IPS-NIHi7 (cell line): ENCODE results near the gene ANKRD55.
"Not testable (repeated sequence)": the region's sequence is repeated elsewhere in the genome, so short reads cannot be mapped to it uniquely, and the experiment has no call there.

ENCODE experiments used
- DNase-seq: peaks from one replicate; pipeline ENCODE4 v3.0.0; 2012; ENCODE audit warnings: mixed read lengths; ENCODE audit errors: extremely low spot score

Gene ANKRD55

DNA sequence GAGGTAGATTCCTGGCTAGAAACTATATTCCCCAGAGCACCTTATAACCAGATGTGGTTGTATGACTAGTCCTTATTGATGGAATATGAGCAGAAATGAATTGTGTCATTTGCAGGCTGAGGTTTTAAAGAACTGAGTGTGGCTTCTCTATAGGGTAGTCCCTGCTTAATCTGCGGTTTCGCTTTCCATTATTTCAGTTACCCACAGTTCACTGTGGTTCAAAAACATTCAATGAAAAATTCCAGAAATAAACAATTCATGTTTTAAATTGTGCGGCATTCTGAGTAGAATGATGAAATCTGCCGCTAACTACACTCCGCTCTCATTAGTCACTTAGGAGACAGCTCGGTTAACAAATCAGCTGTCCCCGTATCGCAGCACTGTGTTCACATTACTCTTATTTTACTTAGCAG is 65.1 kb downstream of the ANKRD55 start:
- no peak for DNase-seq

DNA sequence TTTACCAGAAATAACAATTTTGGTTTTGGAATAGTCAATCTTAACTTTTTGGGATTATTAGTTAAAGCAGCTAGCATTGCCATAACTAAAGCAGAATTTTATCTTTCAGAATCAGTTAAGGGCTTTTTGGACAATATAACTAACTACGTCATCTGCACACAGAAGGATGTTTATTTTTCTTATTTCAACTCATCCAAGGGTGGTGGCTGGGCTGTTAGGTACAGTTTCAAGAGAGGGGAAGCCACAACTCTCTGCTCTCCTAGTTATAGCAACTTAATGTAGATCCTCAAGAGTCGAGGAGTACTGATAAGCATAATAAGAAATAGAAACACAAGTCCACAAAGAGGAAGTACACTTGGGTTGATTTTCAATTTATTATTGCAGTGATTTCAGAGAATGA is 65.6 kb downstream of the ANKRD55 start:
- no peak for DNase-seq

DNA sequence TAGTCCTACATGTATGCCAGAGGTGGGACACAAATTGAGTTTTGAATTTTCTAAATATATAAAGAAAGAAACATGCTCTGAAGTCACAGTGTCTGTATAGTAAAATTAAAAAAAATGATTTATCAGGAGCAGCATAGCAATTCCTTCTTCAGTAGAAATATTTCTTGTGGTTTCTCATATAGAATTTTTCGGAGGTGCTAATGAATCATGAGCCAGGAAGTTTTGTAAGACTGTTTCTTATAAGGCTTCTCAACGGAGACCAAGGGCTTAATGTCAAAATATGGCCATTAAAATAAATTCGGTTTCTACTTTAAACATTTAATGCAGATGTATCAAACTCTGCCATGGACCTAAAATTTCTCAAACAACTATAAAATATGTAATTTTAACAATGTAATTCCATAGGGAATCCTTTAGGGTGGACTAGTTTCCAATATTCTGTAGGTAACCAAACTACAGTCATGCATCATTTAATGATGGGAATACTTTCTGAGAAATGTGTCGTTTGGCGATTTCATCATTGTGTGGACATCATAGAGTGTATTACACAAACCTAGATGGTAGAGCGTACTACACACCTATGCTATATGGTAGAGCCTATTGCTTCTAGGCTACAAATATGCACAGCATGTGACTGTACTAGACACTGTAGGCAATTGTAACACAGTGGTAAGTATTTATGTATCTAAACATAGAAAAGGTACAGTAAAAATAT is 66.3 kb downstream of the ANKRD55 start:
- DNase-seq: no peak

DNA sequence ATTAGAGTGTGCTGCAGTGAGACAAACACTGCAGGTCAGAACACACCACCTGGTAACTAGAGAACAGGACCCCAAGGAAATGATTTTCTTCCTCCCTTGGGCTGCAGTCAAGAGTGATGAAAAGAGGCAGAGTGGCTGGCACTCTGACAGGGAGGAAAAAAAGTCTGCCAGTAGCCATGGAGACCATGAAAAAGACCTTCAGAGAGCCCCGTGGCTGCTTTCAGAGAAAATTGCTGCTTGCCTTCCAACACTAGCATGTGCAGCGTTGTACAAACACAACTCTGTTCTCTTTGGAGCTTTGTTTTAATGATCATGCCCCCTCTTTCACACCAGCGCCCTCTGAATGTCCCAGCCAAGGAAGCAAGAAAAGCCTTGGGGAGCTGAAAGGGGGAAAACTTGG is 68.8 kb downstream of the ANKRD55 start:
- DNase-seq: no peak

DNA sequence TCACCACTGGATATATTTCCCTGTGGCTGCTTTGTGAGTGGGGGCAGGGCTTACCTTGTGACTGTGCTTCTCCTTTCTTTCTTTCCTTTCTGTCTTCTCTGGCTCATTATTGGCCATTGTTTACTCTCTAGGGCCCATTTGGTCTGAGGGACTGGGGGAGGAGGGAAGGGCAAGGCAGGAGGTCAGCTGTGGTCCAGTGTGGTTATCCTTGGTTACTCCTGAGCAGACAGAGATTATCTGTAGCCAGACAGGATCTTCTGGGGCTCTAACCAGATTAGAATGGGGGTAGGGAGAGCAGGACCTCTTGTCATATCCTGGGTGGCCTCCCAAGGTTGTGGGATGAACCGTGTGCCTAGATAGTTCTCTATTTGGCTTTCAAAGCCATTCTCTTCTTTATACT is 71.2 kb downstream of the ANKRD55 start:
- DNase-seq: no peak

DNA sequence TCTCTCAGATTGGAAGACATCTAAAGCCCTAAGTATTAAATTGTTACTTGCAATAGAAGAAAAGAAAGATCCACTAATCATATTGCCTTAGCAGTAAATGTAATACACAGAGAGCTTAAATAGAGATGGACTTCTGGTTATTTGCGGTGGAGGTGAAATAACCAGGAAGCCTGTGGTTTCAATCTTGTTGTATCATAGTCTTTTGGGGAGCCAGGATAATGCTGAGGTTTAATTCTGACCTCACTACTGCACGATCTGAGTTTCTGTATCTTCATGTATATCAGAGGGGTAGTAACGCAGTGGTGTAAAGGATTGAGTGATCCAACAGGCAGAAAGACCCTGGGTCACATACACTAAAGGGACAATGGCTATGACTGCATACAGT is 71.7 kb downstream of the ANKRD55 start:
- DNase-seq: no peak

DNA sequence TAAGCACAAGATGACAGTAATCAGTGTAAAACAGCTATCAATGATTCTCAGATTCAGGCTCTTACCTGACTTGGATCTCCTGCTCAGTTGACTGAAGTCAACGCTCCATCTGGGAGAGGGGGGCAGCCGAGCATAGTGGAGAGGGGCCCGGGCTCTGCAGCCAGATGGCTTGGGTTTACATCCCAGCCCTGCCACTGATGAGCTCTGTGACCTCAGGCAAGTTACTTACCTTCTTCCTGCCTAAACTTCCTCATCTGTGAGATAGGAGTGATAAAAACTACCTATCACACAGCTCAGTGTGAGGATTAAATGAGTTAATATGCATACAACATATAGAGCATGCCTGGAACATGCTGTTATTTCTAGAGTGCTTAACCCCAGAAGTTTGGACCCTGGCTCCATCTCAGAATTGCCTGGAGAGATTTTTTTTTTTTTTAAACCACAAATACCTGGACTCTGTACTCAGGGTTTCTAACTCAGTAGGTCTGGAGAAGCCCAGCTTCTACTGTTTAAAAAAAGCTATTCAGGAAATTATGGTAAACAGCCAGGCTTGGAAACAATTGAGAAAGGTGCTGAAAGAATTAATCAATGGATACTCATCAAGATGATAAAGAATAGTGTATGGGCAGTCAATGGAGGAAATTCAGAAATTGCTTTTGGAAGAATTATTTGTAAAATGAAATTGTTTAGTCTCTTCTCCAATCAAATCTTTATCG is 72.2 kb downstream of the ANKRD55 start:
- DNase-seq: no peak

DNA sequence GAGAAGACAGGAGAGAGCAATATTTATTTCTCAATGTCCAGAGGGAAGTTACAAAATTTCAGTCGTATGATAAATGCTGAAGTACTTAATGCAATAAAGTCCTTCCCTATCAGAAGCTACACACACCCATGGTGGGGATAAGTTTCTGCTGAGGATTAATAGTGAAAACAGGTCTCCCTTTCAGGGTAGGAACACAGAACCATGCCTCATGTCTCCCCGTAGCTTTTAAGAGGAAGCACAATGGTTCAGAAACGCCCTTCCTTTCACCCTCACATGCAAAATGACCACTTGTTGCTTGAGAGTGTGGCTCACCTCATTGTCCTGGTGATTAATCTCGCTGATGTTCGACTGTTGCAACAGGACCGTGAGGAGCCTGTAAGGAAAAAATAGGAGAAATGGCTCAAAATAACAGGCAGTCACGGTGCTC is 73.6 kb downstream of the ANKRD55 start:
- no peak for DNase-seq

DNA sequence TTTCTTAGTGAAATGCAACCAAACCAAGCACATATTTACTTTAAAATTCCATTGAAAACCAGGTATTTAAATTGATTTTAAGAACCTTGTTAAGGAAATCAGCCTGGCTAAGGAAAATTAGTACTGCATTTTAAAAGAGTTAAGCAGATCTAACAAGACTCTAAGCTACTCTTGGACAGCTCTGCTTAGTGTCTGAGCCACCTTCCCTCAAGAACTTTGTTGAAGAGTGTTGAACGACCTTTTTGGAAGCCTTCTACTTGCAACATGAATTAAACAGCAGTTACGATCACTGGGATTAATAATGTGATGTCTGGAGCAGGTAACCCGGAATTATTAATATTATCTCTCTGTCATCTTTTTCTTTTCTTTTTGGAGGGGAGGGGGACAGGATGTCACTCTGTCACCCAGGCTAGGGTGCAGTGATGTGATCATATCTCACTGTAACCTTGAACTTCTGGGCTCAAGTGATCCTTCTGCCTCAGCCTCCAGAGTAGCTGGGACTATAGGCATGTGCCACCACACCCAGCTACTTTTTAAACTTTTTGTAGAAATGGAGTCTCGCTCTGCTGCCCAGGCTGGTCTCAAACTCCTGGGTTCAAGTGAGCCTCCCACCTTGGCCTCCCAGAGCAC is 74.7 kb downstream of the ANKRD55 start:
- no peak for DNase-seq

DNA sequence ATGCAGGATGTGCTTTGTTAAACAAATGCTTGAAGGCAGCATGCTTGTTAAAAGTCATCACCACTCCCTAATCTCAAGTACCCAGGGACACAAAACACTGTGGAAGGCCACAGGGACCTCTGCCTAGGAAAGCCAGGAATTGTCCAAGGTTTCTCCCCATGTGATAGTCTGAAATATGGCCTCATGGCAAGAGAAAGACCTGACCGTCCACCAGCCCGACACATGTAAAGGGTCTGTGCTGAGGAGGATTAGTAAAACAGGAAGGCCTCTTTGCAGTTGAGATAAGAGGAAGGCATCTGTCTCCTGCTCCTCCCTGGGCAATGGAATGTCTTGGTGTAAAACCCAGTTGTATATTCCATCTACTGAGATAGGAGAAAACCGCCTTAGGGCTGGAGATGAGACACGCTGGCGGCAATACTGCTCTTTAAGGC is 75.9 kb downstream of the ANKRD55 start:
- DNase-seq: not testable (repeated sequence)

DNA sequence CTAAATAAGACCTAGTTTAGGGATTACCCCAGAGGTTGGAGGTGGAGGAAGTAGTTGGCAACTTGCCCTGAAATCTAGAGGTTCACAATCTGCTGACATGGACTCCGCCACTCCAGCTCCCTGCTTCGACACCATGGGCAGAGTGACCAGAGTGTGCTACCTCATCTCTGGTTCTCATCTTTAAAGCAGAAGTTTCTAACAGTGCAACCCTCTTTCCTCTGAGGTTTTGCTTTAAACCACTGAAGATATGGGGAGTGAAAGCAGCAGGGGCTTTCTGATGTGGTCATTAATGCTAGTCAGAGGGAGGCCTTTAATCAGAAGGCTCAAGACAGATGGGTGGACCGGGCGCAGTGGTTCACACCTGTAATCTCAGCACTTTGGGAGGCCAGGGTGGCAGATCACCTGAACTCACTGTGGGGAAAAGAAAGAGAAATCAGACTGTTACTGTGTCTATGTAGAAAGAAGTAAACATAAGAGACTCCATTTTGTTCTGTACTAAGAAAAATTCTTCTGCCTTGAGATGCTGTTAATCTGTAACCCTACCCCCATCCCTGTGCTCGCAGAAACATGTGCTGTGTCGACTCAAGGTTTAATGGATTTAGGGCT is 76.4 kb downstream of the ANKRD55 start:
- not testable (repeated sequence) for DNase-seq

DNA sequence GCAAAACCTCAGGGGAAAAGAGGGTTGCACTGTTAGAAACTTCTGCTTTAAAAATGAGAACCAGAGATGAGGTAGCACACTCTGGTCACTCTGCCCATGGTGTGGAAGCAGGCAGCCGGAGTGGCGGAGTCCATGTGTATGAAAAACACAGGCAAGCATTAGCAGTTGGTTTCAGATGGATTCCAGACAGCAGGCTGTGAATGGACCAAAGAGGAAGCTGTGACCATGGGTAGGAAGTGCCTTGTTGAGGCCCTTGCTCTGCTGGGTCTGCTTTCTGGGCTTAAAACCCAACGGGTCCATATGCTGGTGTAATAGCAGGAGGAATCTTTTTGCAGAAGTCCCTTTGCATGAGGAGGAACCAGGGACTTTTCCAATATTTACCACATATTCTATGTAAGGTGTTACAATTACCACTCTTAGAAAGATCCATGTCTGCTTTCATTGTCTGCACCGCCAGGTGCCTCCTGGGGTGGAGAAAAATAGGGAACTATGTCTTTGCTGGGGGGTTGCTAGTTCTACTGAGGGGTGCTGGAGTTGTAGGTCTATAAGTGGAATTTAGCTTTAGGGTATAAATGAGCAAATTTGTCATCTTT is 77.0 kb downstream of the ANKRD55 start:
- DNase-seq: no peak

DNA sequence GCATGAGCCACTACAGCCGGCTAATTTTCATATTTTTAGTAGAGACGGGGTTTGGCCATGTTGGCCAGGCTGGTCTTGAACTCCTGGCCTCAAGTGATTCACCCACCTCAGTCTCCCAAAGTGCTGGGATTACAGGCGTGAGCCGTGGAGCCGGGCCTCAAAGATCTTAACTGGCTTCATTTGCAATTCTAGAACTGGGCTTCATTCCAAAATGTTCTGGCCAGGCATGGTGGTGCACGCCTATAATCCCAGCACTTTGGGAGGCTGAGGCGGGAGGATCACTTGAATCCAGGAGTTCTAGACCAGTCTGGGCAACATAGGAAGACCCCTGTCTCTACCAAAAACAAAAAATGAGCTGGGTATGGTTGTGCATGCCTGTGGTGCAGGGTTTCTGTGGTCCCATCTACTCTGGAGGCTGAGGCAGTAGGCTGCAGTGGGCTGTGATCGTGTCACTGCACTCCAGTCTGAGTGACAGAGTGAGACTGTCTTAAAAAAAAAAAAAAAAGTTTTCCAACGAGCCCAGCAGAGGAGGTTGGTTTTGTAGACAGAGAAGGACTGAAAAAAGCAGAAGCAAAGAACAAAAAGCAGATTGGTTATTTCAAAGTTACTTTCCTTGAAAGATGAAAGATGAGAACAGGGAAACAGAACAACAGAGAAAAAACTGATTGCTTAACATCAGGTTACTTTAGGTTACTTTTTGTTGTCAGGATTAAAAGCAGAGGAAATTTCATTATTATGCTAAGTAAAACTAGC is 78.2 kb downstream of the ANKRD55 start:
- DNase-seq: no peak

DNA sequence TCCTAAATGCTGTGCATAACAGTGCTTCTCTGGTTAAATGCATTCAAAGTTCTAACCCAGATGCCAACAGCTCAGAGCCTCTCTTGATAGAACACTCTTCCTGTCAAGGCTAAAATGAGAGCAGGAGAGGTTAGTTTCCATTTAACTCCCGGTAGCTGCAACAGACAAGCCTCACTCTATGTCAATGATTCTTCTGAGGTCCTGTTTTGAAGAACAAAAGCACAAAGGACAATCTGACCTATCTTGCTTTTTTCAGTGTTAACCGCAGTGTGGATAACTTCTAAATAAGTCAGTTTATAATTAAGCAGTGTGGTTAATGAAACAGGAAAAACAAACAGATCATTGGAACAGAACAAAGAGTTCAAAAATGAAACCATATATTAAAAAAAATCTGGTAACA is 80.7 kb downstream of the ANKRD55 start:
- DNase-seq: no peak

DNA sequence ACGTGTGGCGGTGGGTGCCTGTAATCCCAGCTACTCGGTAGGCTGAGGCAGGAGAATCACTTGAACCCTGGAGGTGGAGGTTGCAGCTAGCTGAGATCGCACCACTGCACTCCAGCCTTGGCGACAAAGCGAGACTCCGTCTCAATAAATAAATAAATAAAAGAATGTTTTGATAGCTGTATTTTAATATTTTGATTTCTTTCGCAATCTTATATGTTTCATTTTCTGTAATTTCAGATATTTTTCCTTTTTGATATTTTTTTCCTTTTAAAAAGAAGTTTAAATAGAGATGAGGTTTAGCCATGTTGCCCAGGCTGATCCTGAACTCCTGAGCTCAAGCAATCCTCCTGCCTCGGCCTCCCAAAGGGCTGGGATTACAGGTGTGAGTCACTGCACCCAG is 82.4 kb downstream of the ANKRD55 start:
- not testable (repeated sequence) for DNase-seq

DNA sequence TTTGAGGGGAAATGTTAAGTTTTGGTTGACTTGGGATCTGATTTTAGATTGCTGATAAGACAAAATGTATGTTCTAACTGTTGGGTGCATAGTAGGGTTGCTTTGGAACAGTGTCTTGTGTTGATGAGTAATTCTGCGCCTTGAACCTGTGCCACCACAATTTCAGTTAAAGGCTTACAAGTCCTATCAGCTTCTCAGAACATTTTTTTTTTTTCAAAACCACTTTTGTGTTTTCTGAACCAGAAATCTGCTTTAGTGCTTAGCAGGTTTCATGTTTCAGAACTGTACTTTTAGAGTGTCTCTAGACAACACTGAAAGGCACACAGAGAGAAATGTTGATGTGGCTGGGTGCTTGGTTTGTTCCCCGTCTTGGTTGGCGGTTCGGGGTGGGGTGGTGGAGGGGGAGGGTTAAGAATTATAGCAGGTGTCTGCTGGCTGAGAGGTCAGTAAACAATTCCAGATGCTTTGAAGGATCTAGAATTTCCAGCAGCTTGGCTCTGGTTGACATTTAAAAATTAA is 84.6 kb downstream of the ANKRD55 start:
- no peak for DNase-seq

DNA sequence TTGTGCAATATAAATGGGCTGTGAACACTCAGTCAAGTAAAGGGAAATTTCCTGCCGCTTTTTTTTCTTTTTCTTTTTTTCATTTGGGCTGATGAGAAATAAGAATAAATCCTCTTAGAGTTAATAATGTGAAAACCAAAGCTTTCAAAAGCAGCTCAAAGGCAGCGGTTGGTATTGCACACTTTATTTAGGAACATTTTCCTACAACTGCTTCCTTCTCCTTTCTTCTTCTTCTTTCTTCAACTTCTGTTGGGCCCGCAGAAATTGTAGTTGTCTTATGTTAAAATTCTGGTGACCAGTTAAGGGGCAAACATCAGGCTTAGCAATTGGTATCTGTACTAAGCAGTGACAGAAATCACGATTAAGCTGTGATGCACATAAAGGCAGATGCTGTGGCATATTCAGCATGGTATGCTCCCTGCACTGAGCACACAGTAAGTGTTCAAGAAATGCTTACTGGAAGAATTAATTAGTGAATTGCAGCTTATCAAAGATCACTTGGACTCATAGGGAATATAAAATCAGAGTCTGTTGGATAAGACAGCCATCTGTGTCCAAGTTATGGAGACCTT is 85.4 kb downstream of the ANKRD55 start:
- DNase-seq: no peak

DNA sequence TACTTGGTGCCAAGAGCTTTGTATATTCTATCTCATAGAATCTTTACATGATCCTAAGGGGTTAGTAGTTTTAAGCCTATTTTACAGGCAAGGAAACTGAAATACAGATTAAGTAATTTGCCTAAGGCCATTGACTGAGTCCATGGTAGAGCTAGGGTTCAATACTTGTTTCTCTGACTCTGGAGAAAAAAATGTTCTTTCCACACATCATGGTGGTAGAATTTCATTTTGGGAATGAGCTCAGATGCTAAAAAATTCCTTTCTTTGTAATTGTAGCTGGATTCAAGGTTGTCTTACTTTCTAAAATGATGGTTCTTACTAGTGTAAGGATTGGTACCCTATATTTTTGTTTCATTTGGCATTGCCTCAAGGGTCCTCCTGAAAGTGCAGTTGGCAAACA is 86.0 kb downstream of the ANKRD55 start:
- DNase-seq: no peak

DNA sequence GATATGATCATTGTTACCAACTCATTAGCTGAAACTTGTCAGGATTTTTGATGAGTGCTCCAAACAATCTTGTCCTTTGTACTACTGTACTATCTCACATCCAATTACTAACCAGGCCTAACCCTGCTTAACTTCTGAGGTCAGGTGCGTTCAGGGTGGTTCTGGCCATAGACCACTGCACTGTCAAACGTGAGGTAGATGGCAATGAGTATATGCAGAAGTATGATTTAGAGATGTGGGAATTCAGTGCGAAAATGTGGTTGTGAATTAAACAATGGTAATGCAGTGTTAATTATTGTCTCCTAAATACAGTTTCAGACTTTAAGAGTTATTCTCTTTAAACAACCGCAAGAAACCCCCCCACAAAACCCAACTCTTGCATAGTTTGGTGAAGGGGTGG is 86.5 kb downstream of the ANKRD55 start:
- no peak for DNase-seq

DNA sequence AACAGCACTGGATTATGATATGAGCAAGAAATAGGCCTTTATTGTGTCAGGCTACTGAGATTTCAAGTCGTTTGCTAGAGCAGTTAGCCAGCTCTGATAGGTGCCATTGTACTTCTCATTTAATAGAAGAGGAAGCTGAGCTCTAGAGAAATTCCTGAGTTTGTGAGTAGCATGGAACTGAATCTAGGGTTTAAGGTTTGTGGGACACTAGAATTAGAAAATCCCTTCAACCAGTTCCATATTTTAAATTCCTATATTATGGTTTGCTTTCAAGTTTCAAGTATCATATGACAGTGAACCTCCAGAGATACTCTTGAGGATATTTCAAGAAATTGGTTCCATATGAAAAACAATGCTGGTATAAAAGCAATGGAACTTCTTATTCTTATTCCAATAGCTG is 87.6 kb downstream of the ANKRD55 start:
- no peak for DNase-seq

DNA sequence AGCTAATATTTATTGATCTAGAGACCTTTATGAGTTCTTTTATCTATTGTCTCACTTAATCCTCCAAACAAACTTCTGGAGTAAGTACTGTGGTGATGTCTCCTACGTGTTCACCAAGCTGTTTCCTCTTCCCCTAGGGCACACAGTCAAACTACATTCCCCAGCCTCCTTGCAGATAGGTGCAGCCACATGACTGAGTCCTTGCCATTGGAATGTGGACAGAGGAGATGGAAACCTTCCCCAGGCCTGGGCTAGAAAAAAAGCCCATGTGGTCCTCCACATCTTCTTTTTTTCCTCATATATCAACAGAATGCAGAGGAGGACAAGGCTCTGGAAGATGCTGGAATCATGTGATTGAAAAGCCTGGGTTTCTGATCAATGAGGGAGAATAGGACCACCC is 88.0 kb downstream of the ANKRD55 start:
- no peak for DNase-seq
